CD4-positive, alpha-beta T cell treated with Interleukin-10 for 1 hour (primary cell): ENCODE data around the gene SOCS1.
"Not testable (repeated sequence)": the region's sequence is repeated elsewhere in the genome, so short reads cannot be mapped to it uniquely, and the experiment has no call there.

Experiments
- DNase-seq: peaks from one replicate; pipeline ENCODE4 v3.0.0-alpha.2; 2020

The SOCS1 gene

DNA sequence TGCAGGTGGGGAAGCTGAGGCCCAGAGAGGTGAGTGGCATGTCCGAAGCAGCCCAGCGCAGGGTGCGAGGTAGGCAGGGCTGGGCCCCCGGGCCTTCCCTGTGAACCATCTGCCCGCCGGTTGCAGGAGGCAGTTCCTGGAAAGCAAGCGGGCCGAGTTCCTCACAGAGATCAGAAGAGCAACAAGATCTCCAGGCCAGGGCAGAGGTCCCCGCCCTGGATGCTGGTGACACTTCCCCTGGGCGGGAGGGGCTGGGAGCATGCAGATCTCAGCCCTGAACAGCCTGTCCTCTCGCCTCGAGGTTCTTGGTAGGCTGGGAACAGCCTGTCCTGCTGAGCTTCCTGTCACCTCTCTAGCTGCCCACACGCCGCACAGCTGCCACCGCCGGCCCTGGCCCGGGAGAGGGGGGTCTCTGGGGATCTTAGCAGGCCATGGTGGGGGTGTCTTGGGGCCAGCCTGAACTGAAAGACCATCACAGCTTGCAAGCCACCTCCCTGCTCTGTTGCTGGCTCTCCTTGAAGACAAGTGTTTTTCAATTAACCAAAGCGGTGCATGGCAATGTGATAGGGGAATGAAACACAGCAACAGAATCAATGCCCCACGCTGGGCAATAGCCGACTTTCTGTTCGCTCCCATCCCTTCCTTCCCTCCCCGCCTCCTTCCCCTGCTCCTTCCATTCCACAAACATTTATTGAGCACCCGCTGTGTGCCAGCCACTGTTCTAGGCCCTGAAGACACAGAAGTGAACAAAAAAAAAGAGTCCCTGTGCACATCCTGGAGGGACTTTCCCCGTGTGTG, 31.7 kb downstream of the SOCS1 start:
- DNase-seq, result peak; percentile 71

DNA sequence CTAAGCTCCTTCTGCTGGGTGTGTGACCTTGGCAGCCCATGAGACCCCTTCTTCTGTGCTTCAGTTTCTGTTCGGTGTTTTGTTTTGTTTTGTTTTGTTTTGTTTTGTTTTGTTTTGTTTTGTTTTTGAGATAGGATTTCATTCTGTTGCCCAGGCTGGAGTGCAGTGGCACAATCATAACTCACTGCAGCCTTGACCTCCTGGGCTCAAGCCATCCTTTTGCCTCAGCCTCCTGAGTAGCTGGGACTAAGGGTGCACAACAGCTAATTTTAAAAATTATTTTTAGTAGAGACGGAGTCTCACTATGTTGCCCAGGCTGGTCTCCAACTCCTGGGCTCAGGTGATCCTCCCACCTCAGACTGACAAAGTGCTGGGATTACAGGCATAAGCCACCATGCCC, 35.5 kb downstream of the SOCS1 start:
- DNase-seq, result not testable (repeated sequence)

DNA sequence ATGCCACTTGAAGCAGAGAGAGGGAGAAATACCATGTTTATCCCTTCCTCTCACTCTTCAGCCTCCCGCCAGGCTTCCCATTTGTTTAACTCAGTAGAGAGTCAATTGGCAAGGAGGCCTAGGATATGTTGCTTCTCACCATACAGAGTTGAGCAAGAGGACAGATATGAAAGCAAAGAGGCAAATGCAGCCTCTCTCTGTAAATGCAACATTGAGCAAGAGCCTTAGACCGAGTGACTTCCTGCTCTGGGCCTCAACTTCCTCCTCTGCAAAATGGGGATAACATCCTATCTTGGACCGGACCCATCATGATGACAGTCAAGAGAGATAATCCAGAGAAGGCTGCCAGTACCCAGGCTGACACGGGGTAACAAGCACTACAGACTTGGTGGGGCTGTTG, 36.8 kb downstream of the SOCS1 start:
- no peak for DNase-seq

DNA sequence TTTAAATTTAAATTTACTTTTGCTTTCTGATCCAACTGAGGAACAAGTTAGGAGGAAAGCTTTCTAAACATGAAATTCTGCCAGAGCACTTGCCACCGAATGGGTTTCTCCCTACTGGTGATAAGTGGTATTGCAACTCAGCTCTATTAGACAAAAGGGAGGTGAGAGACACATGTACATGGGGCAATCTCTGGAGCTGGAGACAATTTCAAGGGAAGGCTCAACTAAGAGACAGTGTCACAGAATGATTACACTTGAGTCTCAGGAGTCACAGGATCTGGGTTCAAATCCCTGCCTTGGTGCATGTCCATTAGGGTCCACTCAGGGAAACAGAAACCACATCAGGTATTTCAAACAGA, 37.4 kb downstream of the SOCS1 start:
- no peak for DNase-seq

DNA sequence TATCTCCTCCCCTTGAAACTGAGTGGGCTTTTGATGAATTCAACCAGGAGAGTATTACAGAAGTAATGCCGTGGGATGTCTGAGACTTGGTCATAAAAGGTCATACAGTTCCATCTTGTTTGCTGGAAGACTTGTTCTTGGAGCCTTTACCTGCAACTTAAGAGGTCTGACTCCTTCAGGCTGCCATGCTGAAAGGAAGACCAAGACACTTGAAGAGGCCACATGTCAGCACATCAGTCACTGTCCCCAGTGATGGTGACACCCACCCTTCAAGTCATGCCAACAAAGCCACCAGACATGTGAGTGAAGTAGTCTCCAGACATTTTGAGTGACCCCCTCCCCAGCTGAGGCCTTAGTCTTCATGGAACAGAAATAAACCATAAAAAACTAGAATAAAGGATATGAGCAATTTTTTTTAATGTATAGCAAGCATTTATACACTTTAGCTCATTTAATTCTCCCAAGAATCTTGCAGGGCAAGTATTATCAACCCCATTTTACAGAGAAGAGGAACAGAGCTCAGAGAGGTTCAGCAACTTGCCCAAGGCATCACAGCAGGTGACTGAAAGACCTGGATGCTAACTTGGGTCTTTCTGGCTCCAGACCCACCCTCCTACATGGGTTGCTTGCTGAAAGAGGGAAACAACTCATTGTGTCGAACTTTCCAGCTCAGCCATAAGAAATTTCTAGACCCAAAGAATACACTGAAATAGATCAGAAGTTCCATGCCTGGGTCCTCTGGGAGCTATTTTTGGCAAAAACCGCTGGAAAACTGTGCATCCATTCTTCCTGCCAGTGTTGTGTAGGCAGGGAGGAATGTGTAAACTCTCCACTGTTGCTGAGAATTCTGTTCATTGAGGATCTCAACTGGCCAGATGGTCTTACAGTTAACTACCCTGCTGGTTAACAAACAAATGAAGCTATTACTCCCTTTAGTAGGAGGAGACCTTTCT, 38.1 kb downstream of the SOCS1 start:
- DNase-seq, result no peak

DNA sequence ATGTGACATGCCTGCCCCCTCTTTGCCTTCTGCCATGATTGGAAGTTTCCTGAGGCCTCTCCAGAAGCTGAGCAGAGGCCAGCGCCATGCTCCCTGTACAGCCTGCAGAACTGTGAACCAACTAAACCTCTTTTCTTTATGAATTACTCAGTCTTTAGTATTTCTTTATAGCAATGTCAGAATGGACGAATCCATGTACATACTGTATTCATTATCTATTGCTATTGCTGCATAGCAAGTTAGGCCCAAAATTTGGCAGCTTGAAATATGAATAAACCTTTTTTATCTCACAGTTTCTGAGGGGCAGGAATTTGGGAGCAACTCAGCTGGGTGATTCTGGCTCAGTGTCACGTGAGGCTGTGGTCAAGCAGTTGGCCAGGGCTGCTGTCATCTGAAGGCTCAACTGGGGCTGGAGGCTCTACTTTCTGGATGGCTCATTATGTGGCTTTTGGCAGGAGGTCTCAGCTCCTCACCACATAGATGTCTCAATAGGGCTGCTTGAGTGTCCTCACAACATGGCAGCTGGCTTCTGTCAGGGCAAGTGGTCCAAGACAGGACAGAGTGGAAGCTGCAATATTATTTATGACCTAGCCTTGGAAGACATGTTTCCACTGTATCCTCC, 40.0 kb downstream of the SOCS1 start:
- DNase-seq, result no peak

DNA sequence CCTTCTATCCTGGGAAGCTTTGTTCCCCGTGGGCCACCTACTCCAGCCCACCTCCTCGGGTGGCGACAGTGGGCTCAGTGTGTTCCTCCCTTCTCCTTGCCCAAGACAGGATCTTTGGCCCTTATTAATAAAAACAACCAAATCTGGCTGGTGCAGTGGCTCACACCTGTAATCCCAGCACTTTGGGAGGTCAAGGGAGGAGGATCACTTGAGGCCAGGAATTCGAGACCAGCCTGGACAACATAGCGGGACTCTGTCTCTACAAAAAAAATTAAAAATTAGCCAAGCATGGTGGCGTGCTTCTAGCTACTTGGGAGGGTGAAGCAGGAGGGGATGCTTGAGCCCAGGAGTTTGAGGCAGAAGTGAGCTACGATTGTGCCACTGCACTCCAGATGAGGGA, 42.2 kb downstream of the SOCS1 start:
- no peak for DNase-seq

DNA sequence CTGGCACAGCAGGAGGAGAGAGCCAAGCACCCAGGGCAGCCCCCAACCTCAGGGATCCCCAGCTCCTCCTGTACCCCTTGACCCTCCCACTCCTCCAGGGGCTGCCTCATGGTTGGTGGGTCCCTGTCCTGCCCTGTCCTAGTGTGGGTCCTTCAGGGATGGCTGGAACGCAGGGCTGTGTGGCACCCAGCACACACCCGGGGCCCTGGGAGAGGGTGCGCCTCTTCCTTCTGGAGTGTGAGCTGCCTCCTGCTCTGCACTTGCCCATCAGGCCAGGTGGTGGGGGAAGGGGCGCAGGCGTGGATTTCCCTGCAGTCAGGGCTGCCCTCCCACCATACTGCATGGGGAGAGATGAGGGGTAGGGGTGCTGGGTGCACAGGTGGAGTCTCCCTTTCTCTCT, 42.6 kb downstream of the SOCS1 start:
- DNase-seq, result no peak

DNA sequence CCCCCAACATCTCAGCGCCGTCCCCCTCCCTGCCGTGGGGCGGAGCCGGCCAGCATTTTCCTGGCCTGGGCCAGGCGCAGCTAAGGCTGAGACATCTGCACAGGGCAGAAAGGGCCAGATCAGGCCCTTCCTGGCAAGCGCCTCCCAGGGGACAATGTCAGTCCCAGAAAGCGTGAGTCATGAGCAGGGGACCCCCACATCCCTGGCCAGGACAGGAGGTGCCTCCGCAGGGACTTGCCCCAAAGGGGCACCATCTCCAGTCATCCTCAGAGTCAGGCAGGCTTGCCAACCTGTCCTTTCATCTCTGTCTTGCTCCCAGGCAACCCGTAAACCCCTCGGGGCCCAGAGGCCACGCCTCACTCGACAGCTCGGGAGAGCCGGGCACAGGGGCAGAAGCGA, 43.2 kb downstream of the SOCS1 start:
- DNase-seq, result no peak

DNA sequence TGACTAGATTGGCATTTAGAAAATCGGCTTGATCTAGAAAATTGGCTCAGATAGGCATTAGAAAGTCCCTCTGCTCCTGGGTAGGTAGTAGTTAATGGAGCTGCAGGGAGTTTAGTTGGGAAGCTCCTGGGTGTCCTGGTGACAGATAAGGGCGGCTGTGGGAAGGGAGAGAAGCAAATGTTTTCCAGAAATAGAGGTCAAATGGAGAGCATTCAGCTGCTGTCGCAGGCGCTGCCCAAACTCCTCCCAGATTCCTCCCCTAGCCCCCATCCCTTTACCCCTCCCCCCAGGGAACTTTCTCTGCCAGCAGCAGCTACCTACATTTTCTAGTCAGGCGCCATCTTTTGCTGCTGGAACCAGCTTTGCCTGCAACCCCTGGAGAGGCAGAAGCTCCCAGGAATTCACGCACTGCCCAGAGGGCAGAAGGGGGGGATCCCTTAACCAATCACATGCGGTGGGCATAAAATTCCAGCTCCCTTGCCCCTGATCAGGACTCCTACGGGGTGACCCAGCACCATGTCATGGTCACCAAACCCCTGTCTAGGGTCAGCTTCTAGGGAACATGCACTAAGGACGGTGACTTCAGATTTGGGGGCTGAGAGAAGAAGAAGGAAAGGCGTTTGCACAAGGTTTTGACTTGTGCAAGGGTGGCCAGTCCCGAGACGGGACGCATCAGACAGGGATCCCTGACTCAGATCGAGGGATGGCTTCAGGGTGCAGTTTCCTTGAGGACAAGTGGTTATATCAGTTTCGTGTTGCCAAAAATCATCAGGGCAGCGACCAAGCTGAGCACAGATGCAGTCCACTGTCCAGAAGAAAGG, 43.8 kb downstream of the SOCS1 start:
- DNase-seq, result no peak

DNA sequence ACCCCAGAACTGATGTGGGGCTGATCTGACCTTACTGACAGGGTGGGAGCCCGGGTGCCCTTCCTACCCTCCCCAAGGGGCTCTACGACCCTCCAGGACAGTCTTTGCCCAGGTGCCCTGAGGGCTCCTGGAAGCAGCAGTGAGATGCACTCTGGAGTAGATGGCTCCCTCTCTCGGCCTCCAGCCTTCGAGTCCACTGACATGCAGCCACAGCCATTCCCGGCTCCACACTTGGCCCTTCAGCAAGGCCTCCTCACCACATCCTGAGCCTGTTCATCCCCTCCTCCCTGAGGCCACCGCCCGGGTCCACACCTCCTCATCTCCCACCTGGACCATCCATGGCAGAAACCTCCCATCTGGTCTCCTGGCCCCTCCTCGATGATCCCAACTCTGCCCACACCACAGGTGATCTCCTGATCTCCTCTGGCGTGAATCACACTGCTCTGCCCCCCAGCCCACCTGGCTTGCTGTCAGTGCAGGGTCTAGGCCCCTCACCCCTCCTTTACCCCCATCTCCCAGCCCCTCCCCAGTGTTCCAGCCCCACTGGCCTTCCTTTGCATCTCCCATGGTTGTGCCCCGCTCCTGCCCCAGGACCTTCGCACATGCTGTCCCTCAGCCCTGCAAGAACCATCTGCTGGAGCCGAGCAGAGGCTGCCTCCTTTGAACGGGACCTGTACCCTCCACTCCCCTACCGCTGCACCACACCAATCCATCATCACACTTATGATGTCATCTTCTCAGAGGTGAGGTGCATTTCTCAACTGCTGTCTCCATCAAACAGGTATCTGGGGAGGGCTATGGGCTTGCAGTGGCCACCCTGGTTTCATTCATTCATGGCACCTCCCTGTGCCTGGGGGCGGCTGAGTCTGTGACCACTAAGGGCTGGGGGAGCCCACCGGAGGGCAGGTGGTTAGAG, 44.7 kb downstream of the SOCS1 start:
- no peak for DNase-seq

DNA sequence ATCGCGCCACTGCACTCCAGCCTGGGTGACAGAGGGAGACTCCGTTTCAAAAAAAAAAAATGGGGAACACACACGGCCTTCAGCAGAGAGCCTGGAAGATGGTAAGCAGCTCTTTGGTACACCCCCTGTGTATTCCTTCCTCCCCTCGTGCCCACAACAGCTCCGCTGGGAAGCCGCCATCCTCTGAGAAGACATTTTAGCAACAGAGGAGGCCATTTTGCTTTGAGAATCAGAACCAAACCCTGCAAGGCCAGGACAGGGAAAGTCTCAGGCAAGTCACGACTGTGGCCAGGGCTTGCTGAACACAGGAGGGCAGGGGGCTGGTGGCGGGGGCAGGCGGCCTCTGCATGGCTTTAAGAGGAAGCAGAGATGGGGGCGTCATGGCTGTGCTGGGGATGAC, 45.7 kb downstream of the SOCS1 start:
- DNase-seq, result no peak

DNA sequence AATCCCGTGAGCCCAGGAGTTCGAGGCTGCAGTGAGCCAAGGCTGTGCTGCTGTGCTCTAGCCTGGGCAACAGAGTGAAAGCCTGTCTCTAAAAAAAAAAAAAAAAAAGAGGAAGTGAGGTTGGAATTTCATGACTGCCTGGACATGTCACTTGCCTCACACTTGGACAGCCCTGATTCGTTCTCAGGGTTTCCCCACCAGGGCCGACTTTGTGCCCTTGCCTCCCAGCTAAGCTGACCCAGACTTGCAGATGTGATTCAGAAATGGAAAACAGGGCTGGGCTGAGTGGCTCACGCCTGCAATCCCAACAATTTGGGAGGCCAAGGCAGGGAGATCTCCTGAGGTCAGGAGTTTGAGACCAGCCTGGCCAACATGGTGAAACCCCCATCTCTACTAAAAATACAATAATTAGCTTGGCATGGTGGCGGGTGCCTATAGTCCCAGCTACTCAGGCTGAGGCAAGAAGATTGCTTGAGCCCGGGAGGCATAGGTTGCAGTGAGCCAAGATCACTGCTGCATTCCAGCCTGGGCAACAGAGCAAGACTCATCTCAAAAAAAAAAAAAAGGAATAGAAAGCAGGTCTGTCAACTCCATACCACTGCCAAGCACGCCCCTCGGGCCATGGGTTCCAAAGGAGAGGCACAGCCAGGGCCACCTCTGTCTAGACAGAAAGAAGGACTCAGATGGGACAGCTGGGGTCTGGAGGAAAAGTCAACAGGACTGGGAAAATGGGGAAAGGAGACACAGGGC, 46.9 kb downstream of the SOCS1 start:
- no peak for DNase-seq

DNA sequence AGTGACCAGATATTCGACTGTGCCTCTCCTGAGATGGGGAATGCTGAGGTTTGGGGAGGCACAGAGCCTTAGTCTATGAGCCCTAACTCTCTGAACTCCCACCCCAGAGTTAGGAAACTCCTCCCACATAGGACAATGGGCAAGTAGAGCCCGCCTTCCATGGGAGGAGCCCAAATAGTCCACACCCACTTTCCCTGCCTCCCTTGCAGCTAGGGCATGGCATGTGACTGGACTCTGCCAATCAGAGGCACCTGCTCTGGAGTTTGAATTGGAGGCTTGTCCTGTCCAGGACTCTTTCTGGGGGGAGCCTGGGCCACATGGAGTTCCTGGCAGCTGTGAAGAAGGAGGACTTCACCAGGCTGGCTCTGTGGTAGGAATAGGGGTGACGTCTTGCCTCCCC, 48.4 kb downstream of the SOCS1 start:
- no peak for DNase-seq

DNA sequence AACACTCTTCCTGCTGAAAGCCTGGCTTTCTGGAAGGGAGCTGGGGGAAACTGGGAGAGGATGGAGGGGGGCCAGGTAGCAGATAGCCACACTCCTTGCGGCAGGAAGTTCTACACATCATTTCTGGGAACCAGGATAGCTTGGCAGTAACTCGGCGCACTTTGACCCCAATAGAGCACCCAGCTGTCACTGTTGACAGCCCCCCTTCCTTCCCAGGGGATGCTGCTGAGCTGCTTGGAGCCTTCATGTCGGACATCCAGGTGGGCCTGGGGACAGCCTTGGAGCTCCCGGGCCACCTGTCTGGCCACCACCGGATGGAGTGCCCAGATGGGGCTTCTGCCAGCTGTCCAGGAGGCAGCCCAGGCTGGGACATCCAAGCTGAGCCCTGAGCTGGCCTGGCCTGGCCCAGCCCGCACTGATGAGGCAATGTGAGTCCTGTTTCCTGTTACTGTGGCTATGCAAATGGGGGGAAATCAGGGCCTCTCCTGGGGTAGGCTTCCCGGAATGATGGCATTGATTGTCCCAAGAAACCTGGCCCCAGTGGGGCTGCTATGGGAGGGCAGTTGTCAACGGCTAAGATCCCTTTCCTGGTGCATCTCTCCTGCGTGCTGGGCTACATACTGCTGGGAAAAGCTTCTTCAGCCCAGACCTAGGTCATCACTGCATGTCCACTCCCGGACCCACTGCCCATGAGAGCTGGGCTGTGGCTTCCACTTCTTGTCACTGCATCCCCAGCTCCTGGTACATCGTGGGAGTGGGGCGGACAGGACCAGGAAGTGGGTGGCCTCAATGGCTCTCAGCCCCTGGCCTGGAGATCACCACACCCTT, 50.0 kb downstream of the SOCS1 start:
- no peak for DNase-seq

DNA sequence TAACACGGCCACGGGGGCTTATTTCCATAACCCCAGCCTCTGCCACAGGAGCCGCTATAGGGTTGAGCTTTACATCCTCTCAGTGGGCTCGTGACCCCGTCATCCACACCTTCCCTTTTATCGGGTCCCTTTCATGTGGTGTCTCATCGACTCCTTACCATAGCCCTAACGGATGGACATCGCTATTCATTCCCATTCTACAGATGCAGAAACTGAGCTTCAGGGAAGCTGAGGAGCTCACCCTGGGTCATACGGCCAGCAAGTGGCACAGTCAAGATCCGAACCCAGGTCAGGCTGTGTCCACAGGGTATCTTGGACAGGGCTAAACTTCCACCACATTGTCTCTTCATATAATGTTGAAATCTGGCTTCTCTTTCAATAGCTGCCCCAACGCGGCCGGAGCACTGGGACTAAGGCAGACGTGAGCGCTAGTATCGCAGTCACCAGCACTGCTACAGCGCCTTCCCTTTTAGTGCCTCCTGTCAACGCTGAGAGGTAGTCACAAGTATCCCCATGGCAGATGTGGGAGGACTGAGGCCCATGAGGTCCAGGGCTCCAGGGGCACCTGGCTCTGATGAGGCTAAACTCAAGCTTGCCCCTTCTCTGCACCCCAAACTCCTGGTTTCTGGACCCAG, 50.8 kb downstream of the SOCS1 start:
- no peak for DNase-seq

DNA sequence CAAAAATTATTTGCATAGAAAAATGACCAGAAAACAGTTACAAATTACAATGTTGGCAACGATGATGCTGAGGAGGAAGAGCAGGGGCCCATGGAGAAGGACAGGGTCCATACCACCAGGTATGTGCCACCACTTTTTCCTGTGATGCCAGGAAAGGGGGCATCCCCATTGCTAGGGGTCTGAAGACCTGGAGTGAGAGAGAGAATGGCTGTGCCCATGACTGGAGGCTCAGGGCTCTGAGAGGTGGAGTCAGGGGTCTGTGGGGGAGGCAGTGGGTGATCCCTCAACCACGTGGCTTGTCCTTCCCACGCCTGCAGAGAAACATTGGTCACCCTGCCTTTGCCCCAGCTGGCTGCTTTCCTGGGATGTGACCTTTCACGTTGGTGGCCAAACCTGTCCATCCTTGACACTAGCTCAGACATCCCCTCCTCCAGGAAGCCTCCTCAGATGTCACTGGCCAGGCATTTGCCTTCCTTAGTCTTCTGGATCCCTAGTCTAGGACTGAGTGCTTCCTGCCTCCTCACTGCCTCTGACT, 51.4 kb downstream of the SOCS1 start:
- DNase-seq, result no peak
